K562 (cell line): Measurements from ENCODE around the gene ZMAT3. TPM values are rescaled to one million over a fixed set of nuclear protein-coding genes. Genes with fewer than 3 reads are reported as not detected.
"Not testable (repeated sequence)": the region's sequence is repeated elsewhere in the genome, so short reads cannot be mapped to it uniquely, and the experiment has no call there.

ENCODE experiments used
- ATAC-seq: fragments of 200-7000 bp; cut with Tn5 transposase; 3 replicates; pipeline ENCODE4 v1.9.1; 2020; ENCODE audit warnings: moderate library complexity
- BruUV-seq: library from RNA; stranded (reverse); fragments of 400-500 nt; replicated peaks from 2 replicates; lab custom pipeline; 2021; lab: Mats Ljungman, UMichigan
- CTCF ChIA-PET: fragments of 300-600 bp; formaldehyde crosslinking; extraction: SDS; loops from one replicate; lab custom pipeline; 2021; ENCODE audit warnings: low intra/inter-chr PET ratio; lab: Yijun Ruan, JAX
- POLR2A ChIA-PET: fragments of 300-600, 350-650 bp; sonication (Branson Sonifier 250); formaldehyde crosslinking; extraction: SDS; loops from one replicate; lab custom pipeline; 2021; ENCODE audit warnings: antibody characterized with exemption, inconsistent platforms; lab: Yijun Ruan, JAX
- DNase-seq, 4 experiments: peaks; one replicate each; pipeline versions ENCODE4 v3.0.0 to v3.0.0-alpha.2; 2011 to 2018; ENCODE audit warnings: low spot score in 3 of 4, mixed read lengths in 3 of 4; ENCODE audit errors: extremely low read depth in 1 of 4
- FAIRE-seq: peaks from 2 replicates; lab custom pipeline; 2011; peaks lifted over from hg19 to GRCh38; lab: Jason Lieb, UNC
- H2AFZ ChIP-seq: 2 replicates; pipeline ENCODE4 v1.6.0; 2011; ENCODE audit warnings: low read depth, low read length, control low read depth, inconsistent platforms
- H3K27ac ChIP-seq: fragments of 200-600 bp; 3 replicates; pipeline ENCODE4 v1.8.0; 2011; ENCODE audit warnings: low read depth, mild to moderate bottlenecking, control low read depth, inconsistent platforms, low read length, moderate library complexity, mixed read lengths; ENCODE audit errors: extremely low read depth
- H3K27me3 ChIP-seq, 2 experiments: fragments of 300-600 bp in 1 of 2; 2 replicates in 1 of 2; 3 replicates in 1 of 2; pipeline versions ENCODE4 v1.6.0 to v1.8.0; 2011; ENCODE audit warnings: inconsistent platforms in 2 of 2, low read length in 2 of 2, mild to moderate bottlenecking in 1 of 2, mixed read lengths in 1 of 2, moderate library complexity in 1 of 2; ENCODE audit not compliant: control insufficient read depth in 2 of 2, insufficient read depth in 2 of 2
- H3K36me3 ChIP-seq: fragments of 300-600 bp; 3 replicates; pipeline ENCODE4 v1.8.0; 2011; ENCODE audit warnings: mild to moderate bottlenecking, low read length, inconsistent platforms; ENCODE audit not compliant: control insufficient read depth, insufficient read depth
- H3K4me1 ChIP-seq, 2 experiments: fragments of 200-600 bp in 1 of 2; replicated peaks in 1 of 2; 2 replicates in 1 of 2; 3 replicates in 1 of 2; pipeline versions ENCODE4 v1.5.1 to v1.8.0; 2011; ENCODE audit warnings: inconsistent platforms in 2 of 2, low read length in 2 of 2, mild to moderate bottlenecking in 1 of 2, mixed read lengths in 1 of 2, moderate library complexity in 1 of 2; ENCODE audit not compliant: control insufficient read depth in 2 of 2, insufficient read depth in 2 of 2
- H3K4me2 ChIP-seq: 2 replicates; pipeline ENCODE4 v1.6.1; 2011; ENCODE audit warnings: low read length, control low read depth, inconsistent platforms, mixed read lengths; ENCODE audit not compliant: insufficient read depth
- H3K4me3 ChIP-seq: fragments of 200-600 bp; sonication (generic), shearing (Covaris generic); 2 replicates; pipeline ENCODE4 v1.5.1; 2016; ENCODE audit warnings: control low read depth, inconsistent platforms
- H3K79me2 ChIP-seq: fragments of 200-600 bp; 3 replicates; pipeline ENCODE4 v1.8.0; 2011; ENCODE audit warnings: low read length, inconsistent platforms; ENCODE audit not compliant: control insufficient read depth, insufficient read depth
- H3K9ac ChIP-seq, 2 experiments: 2 replicates each; pipeline versions ENCODE4 v1.6.0 to v1.6.1; 2011; ENCODE audit warnings: low read depth in 2 of 2, low read length in 2 of 2, control low read depth in 1 of 2, inconsistent platforms in 1 of 2, mild to moderate bottlenecking in 1 of 2, mixed read lengths in 1 of 2; ENCODE audit not compliant: insufficient read depth in 1 of 2
- H3K9me1 ChIP-seq: one replicate; pipeline ENCODE4 v1.6.0; 2011; ENCODE audit warnings: inconsistent platforms, mild to moderate bottlenecking, low read length, moderate library complexity; ENCODE audit not compliant: control insufficient read depth, insufficient read depth
- H3K9me3 ChIP-seq: replicated peaks from 2 replicates; pipeline ENCODE4 v1.5.1; 2011; ENCODE audit warnings: low read depth, low read length, inconsistent platforms; ENCODE audit not compliant: control insufficient read depth, insufficient read depth
- H4K20me1 ChIP-seq: replicated peaks from 2 replicates; pipeline ENCODE4 v1.6.1; 2011; ENCODE audit warnings: low read length, inconsistent platforms, mixed read lengths; ENCODE audit not compliant: control insufficient read depth, insufficient read depth
- DDX20 ChIP-seq: fragments of 450-650 bp; IDR thresholded peaks from 2 replicates; pipeline ENCODE4 v1.6.1; 2016; ENCODE audit warnings: missing genetic modification characterization, low read depth, mild to moderate bottlenecking, missing compliant biosample characterization, moderate library complexity
- HMBOX1 ChIP-seq: sonication (generic); IDR thresholded peaks from 2 replicates; pipeline ENCODE4 v1.6.1; 2016
- NCOA6 ChIP-seq: fragments of 450-650 bp; IDR thresholded peaks from 2 replicates; pipeline ENCODE4 v1.6.1; 2017; ENCODE audit warnings: mild to moderate bottlenecking
- SRSF1 ChIP-seq: fragments of 200-400 bp; formaldehyde crosslinking; IDR thresholded peaks from 2 replicates; pipeline ENCODE4 v1.6.1; 2017; ENCODE audit warnings: mild to moderate bottlenecking, low read depth, low read length, moderate library complexity
- WGBS: fragments of 100-300 bp; shearing (Covaris generic); methylation state at CpG from one replicate; pipeline ENCODE4 v1.1.6; 2016; ENCODE audit warnings: low coverage, mixed read lengths; ENCODE audit not compliant: insufficient coverage; ENCODE audit errors: missing lambda C conversion rate; 5-methylcytosine and 5-hydroxymethylcytosine counted together
- in situ Hi-C: fragments of 300-500 bp; cut with MboI; formaldehyde crosslinking; loops from 4 replicates; pipeline ENCODE4 v1.15.0; 2018; ENCODE audit warnings: inconsistent platforms, mixed read lengths
- intact Hi-C: fragments of 100-400 bp; cut with micrococcal nuclease; formaldehyde crosslinking; loops from 2 replicates; pipeline ENCODE4 v1.14.2; 2022
- polyA plus RNA-seq, 8 experiments: library from polyadenylated mRNA; depleted of rRNA in 4 of 8; stranded (reverse) in 5 of 8; unstranded in 3 of 8; fragments of >200 nt; fragmentation: Nextera tagmentation in 2 of 8; fragmentation: Illumina TruSeq in 1 of 8; extraction: Ambion mirVana in 2 of 8; extraction: Trizol in 1 of 8; gene quantifications; 2 replicates each; pipeline versions ENCODE4 v1.2.1 to v1.2.3, GENCODE V29; 2011 to 2014; ENCODE audit warnings: inconsistent platforms in 1 of 8, missing spikeins in 1 of 8
- total RNA-seq, 7 experiments: library from RNA; depleted of rRNA in 6 of 7; stranded (reverse); fragments of >200 nt in 6 of 7; fragmentation: Illumina TruSeq in 2 of 7; extraction: Trizol in 2 of 7; gene quantifications; 2 replicates each; pipeline versions ENCODE4 v1.2.1 to v1.2.3, GENCODE V29; 2011 to 2021; ENCODE audit warnings: low replicate concordance in 1 of 7

ZMAT3 gene
- total and polyA plus RNA-seq, 9 of the 15 experiments (the other 6 are each of a cell fraction or from before 2014, with no cell fraction given) = 0.87 to 5.1 (median 3.9) TPM

- ATAC-seq (peak; percentile 46; the same call in 2 of the 3 replicates), DNase-seq (no peak), FAIRE-seq (no peak)
- H4K20me1 ChIP-seq = no peaks in the 10 kb centered on the region
- intact Hi-C loops (no loop called here), in situ Hi-C loops (no loop called here)
- WGBS = 64% methylated on average over 1 of the region's 1 CpG
- ChIA-PET CTCF (no interaction called here), POLR2A (interaction anchor here (0.6 to 1.3 kb wide), 5 partner anchors 9 to 130 kb away, joined by 3 to 8 read pairs (median 3); no protein-coding TSS in a partner anchor)
- TF ChIP-seq SRSF1 (no peak), NCOA6 (no peak), HMBOX1 (0 out of 2 replicates have a peak, but pooled peaks have one; percentile 26), DDX20 (tag) (no peak)
- H3K9me3 ChIP-seq = no peaks in the 10 kb centered on the region
- H3K4me3 ChIP-seq = no peak overlapping the region
- no peaks in the 10 kb centered on the region for H3K27me3 ChIP-seq
- no peaks in the 10 kb centered on the region for H3K36me3 ChIP-seq
- H3K9ac ChIP-seq = no peak overlapping the region
- H3K79me2 ChIP-seq = no peaks in the 10 kb centered on the region; the same call in 2 of the 3 replicates
- no peaks in the 10 kb centered on the region for H3K4me1 ChIP-seq
- no TSS peak for BruUV-seq
- no peak overlapping the region for H3K27ac ChIP-seq
- no peak overlapping the region for H2AFZ ChIP-seq
- no peak overlapping the region for H3K4me2 ChIP-seq
- H3K9me1 ChIP-seq = no peaks in the 10 kb centered on the region
Measured at GRCh38 chr3:179045719-179046402, 25.7 kb downstream of the ZMAT3 start.

- H3K9ac ChIP-seq, H4K20me1 ChIP-seq, H3K9me3 ChIP-seq, H2AFZ ChIP-seq, H3K27ac ChIP-seq, BruUV-seq, DNase-seq, FAIRE-seq, in situ Hi-C loops, H3K79me2 ChIP-seq, H3K9me1 ChIP-seq, intact Hi-C loops, H3K36me3 ChIP-seq, ATAC-seq, H3K4me3 ChIP-seq, CTCF ChIA-PET, POLR2A ChIA-PET, H3K4me2 ChIP-seq, H3K27me3 ChIP-seq: not testable (repeated sequence)
- peaks cover 15 to 26% of the 10 kb centered on the region in 2 experiments for H3K4me1 ChIP-seq
- 66% methylated on average over 4 of the region's 4 CpGs for WGBS
Measured at GRCh38 chr3:179038899-179039251, 32.7 kb downstream of the ZMAT3 start.
